ENCODE data around the gene A3GALT2. TPM values are rescaled to one million over a fixed set of nuclear protein-coding genes. Genes with fewer than 3 reads are reported as not detected.

A3GALT2 gene
- polyA plus RNA-seq, 1 of the 3 experiments (the other 2 are of a cell fraction), result 0.07 TPM

- Histone ChIP-seq H3K4me2 (no peak overlapping the region), H3K4me1 (ENCODE audit: control insufficient read depth in 1 of 2, insufficient read depth in 2 of 2, low read depth in 1 of 2, low read length in 1 of 2) (0 out of 4 replicates have a peak, but pooled peaks cover 0 to 4% of the 10 kb centered on the region in 2 experiments), H3K36me3 (replicated peaks in 1 of 2; ENCODE audit: control insufficient read depth in 1 of 2, insufficient read depth in 2 of 2, low read length in 1 of 2) (peaks cover 4% of the 10 kb centered on the region in 2 experiments), H2AFZ (ENCODE audit: low read depth) (no peak overlapping the region), H3K27me3 (ENCODE audit: insufficient read depth) (no peaks in the 10 kb centered on the region), H3K27ac (ENCODE audit: low read depth in 2 of 2, low read length in 1 of 2) (no peak overlapping the region), H4K20me1 (ENCODE audit: insufficient read depth) (no peaks in the 10 kb centered on the region), H3K9ac (no peak overlapping the region), H3K79me2 (ENCODE audit: insufficient read depth) (no peaks in the 10 kb centered on the region), H3K9me3 (no peaks in the 10 kb centered on the region), H3F3A (replicated peaks; ENCODE audit: insufficient read depth) (peaks cover 2% of the 10 kb centered on the region), H3K9me2 (no peaks in the 10 kb centered on the region), H3K4me3 (ENCODE audit: low read depth in 2 of 2, low read length in 1 of 2) (no peak overlapping the region)
- no peak for DNase-seq
- ChIA-PET CTCF (interaction anchor here (1.1 kb wide), 1 partner anchor 12 kb away, joined by 3 read pairs; no protein-coding TSS in a partner anchor), POLR2A (no interaction called here)
- no peak for TF ChIP-seq SMC3 (IDR thresholded peaks at IDR 0.05; ENCODE audit: low read depth, low read length)
- no peak for TF ChIP-seq REST (IDR thresholded peaks at IDR 0.05; ENCODE audit: low read depth, low read length)
- TF ChIP-seq FOXJ3 (CRISPR knock-in tag; IDR thresholded peaks at IDR 0.05), result no peak
- no peak for TF ChIP-seq MAX (IDR thresholded peaks at IDR 0.05; ENCODE audit: low read depth)
- no peak for TF ChIP-seq ZBTB33 (IDR thresholded peaks at IDR 0.05; ENCODE audit: borderline replicate concordance, low read depth)
- WGBS (ENCODE audit: low lambda C conversion rate), result 95% methylated on average over 2 of the region's 2 CpGs
Observed at GRCh38 chr1:33316601-33317000, 4.3 kb downstream of the A3GALT2 start.

GRCh38 chr1:33314416-33314815 lies 6.5 kb downstream of the A3GALT2 start:
- no peak overlapping the region for H3K27ac ChIP-seq (ENCODE audit: low read depth in 2 of 2, low read length in 1 of 2)
- 0 out of 4 replicates have a peak, but pooled peaks cover 0 to 4% of the 10 kb centered on the region in 2 experiments for H3K4me1 ChIP-seq (ENCODE audit: control insufficient read depth in 1 of 2, insufficient read depth in 2 of 2, low read depth in 1 of 2, low read length in 1 of 2)
- no peaks in the 10 kb centered on the region for H3K36me3 ChIP-seq (replicated peaks in 1 of 2; ENCODE audit: control insufficient read depth in 1 of 2, insufficient read depth in 2 of 2, low read length in 1 of 2)
- no peak overlapping the region for H3K9ac ChIP-seq
- POLR2A ChIA-PET, result no interaction called here
- H3K79me2 ChIP-seq (ENCODE audit: insufficient read depth), result no peaks in the 10 kb centered on the region
- WGBS (ENCODE audit: low lambda C conversion rate), result 81% methylated on average over 9 of the region's 9 CpGs
- H3K9me2 ChIP-seq, result no peaks in the 10 kb centered on the region
- no peak overlapping the region for H2AFZ ChIP-seq (ENCODE audit: low read depth)
- no peak overlapping the region for H3K4me2 ChIP-seq
- no peak for DNase-seq
- no peaks in the 10 kb centered on the region for H3K27me3 ChIP-seq (ENCODE audit: insufficient read depth)
- CTCF ChIA-PET, result interaction anchor here (2.0 to 2.4 kb wide), 2 partner anchors 18 to 25 kb away, joined by 4 to 16 read pairs; no protein-coding TSS in a partner anchor
- no peak overlapping the region for H3K4me3 ChIP-seq (ENCODE audit: low read depth in 2 of 2, low read length in 1 of 2)
- H3F3A ChIP-seq (replicated peaks; ENCODE audit: insufficient read depth), result no peaks in the 10 kb centered on the region
- no peaks in the 10 kb centered on the region for H4K20me1 ChIP-seq (ENCODE audit: insufficient read depth)
- H3K9me3 ChIP-seq, result no peaks in the 10 kb centered on the region
- TF ChIP-seq SIN3A (IDR thresholded peaks at IDR 0.05; ENCODE audit: borderline replicate concordance, low read depth, low read length) (no peak), FOSL2 (IDR thresholded peaks at IDR 0.05; ENCODE audit: borderline replicate concordance, low read depth) (no peak), TCF12 (IDR thresholded peaks at IDR 0.05) (no peak), EP300 (IDR thresholded peaks at IDR 0.05; ENCODE audit: borderline replicate concordance in 1 of 2, low read depth in 1 of 2, low read length in 1 of 2) (no peak), IRF3 (IDR thresholded peaks at IDR 0.05; ENCODE audit: low read depth, low read length) (no peak), NRF1 (IDR thresholded peaks at IDR 0.05; ENCODE audit: low read depth, low read length) (no peak), ELF1 (IDR thresholded peaks at IDR 0.05) (no peak), USF2 (IDR thresholded peaks at IDR 0.05; ENCODE audit: borderline replicate concordance, low read depth, low read length) (no peak), NFIC (IDR thresholded peaks at IDR 0.05; ENCODE audit: borderline replicate concordance) (no peak), EZH2phosphoT487 (IDR thresholded peaks at IDR 0.05; ENCODE audit: borderline replicate concordance, low read depth) (no peak), CTCF (IDR thresholded peaks at IDR 0.05) (no peak), MAX (IDR thresholded peaks at IDR 0.05; ENCODE audit: low read depth) (no peak), GATA2 (CRISPR knock-in tag; IDR thresholded peaks at IDR 0.05) (no peak)

Measured in SK-N-SH (cell line).